Loucy (cell line): ENCODE measurements around the gene HPS6.

Source experiments
- H2AFZ ChIP-seq: fragments of 200-600 bp; sonication (generic); 2 replicates; pipeline ENCODE4 v1.6.0; 2016; ENCODE audit warnings: antibody characterized with exemption, mild to moderate bottlenecking, low read length, moderate library complexity
- H3F3A ChIP-seq: fragments of 200-600 bp; 2 replicates; pipeline ENCODE4 v1.6.0; 2016; ENCODE audit warnings: antibody characterized with exemption, low read depth, mild to moderate bottlenecking
- H3K27me3 ChIP-seq: fragments of 200-600 bp; sonication (generic); 2 replicates; pipeline ENCODE4 v1.6.1; 2014; ENCODE audit warnings: low read length, mild to moderate bottlenecking; ENCODE audit not compliant: insufficient read depth, poor library complexity, severe bottlenecking
- H3K36me3 ChIP-seq: fragments of 200-600 bp; sonication (generic); 2 replicates; pipeline ENCODE4 v1.6.1; 2016; ENCODE audit warnings: low read length; ENCODE audit not compliant: insufficient read depth
- H3K4me1 ChIP-seq: fragments of 200-600 bp; sonication (generic); 2 replicates; pipeline ENCODE4 v1.5.1; 2014; ENCODE audit warnings: low read length, mild to moderate bottlenecking; ENCODE audit not compliant: insufficient read depth, poor library complexity, severe bottlenecking
- H3K4me2 ChIP-seq: fragments of 200-600 bp; sonication (generic); 2 replicates; pipeline ENCODE4 v1.6.0; 2014; ENCODE audit warnings: antibody characterized with exemption, low read length, low read depth, mild to moderate bottlenecking; ENCODE audit not compliant: poor library complexity, severe bottlenecking
- H3K4me3 ChIP-seq: fragments of 200-600 bp; sonication (generic); 2 replicates; pipeline ENCODE4 v1.5.1; 2014; ENCODE audit warnings: low read length, mild to moderate bottlenecking, mixed read lengths; ENCODE audit not compliant: poor library complexity, severe bottlenecking
- H3K79me2 ChIP-seq: fragments of 200-600 bp; sonication (generic); 2 replicates; pipeline ENCODE4 v1.6.1; 2014; ENCODE audit warnings: low read length; ENCODE audit not compliant: insufficient read depth
- H3K9ac ChIP-seq: fragments of 200-600 bp; sonication (generic); 2 replicates; pipeline ENCODE4 v1.6.0; 2014; ENCODE audit warnings: mild to moderate bottlenecking, low read depth, low read length, moderate library complexity; ENCODE audit not compliant: poor library complexity, severe bottlenecking
- H3K9me2 ChIP-seq: fragments of 200-600 bp; sonication (generic); replicated peaks from 2 replicates; pipeline ENCODE4 v1.6.1; 2016; ENCODE audit warnings: low read depth, low read length, mixed read lengths
- H3K9me3 ChIP-seq: fragments of 200-600 bp; sonication (generic); 2 replicates; pipeline ENCODE4 v1.6.1; 2014; ENCODE audit warnings: mild to moderate bottlenecking, antibody characterized with exemption, low read length, low read depth; ENCODE audit not compliant: insufficient read depth
- H4K20me1 ChIP-seq: fragments of 200-600 bp; sonication (generic); 2 replicates; pipeline ENCODE4 v1.6.0; 2014; ENCODE audit warnings: antibody characterized with exemption, low read length, mild to moderate bottlenecking; ENCODE audit not compliant: insufficient read depth, poor library complexity, severe bottlenecking
- EZH2phosphoT487 ChIP-seq: fragments of 200-600 bp; IDR thresholded peaks from 2 replicates; pipeline ENCODE4 v1.6.1; 2018; ENCODE audit warnings: antibody characterized with exemption, mild to moderate bottlenecking, moderate library complexity, borderline replicate concordance
- TF ChIP-seq, protein P1 (sequence below): fragments of 200-600 bp; sonication (generic); conservative IDR thresholded peaks from 2 replicates; pipeline ENCODE4 v1.5.1; 2014; ENCODE audit warnings: mild to moderate bottlenecking, antibody characterized with exemption, low read length

HPS6 gene

GRCh38 chr10:102116656-102117055 is 51.5 kb downstream of the HPS6 start:
- Histone ChIP-seq H3K4me2 (peak overlapping the region; percentile 97), H4K20me1 (peaks cover 49% of the 10 kb centered on the region)

More at GRCh38 chr10:102116656-102117055, 51.5 kb downstream of the HPS6 start:
- H3K79me2 ChIP-seq: peaks cover 76% of the 10 kb centered on the region
- peaks cover 65% of the 10 kb centered on the region for H3K4me1 ChIP-seq
- H3K36me3 ChIP-seq: no peaks in the 10 kb centered on the region; the same call in 1 of the 2 replicates
- H3K4me3 ChIP-seq: peak overlapping the region; percentile 76
- no peaks in the 10 kb centered on the region for H3K9me2 ChIP-seq
- TF ChIP-seq, protein P1, sequence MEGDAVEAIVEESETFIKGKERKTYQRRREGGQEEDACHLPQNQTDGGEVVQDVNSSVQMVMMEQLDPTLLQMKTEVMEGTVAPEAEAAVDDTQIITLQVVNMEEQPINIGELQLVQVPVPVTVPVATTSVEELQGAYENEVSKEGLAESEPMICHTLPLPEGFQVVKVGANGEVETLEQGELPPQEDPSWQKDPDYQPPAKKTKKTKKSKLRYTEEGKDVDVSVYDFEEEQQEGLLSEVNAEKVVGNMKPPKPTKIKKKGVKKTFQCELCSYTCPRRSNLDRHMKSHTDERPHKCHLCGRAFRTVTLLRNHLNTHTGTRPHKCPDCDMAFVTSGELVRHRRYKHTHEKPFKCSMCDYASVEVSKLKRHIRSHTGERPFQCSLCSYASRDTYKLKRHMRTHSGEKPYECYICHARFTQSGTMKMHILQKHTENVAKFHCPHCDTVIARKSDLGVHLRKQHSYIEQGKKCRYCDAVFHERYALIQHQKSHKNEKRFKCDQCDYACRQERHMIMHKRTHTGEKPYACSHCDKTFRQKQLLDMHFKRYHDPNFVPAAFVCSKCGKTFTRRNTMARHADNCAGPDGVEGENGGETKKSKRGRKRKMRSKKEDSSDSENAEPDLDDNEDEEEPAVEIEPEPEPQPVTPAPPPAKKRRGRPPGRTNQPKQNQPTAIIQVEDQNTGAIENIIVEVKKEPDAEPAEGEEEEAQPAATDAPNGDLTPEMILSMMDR: no peak
- TF ChIP-seq EZH2phosphoT487: no peak
- H3F3A ChIP-seq: peaks cover 6% of the 10 kb centered on the region; the same call in 1 of the 2 replicates
- peak overlapping the region; percentile 94 for H3K9ac ChIP-seq
- H3K27me3 ChIP-seq: no peaks in the 10 kb centered on the region
- no peak overlapping the region for H2AFZ ChIP-seq
- no peaks in the 10 kb centered on the region for H3K9me3 ChIP-seq
